ENCODE measurements around the gene C1orf226.

DNA sequence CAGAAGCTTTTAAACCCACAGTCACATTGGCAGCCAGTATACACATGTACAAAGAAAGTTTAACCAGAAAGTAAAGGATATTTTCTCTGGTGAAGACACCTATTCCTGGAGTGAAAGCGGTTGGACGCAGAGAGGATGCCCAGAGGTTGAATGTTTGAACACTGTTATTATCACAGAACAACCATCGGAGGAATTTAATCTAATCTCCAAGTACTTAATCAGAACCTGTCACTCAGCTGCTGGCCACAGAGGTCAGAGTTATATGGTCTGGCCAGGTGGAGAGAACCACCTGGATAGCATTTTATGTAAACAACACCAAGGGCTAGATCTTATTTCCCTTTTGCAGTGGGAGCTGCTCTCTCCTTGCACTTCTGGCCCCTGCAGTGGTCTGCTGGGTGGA is 34.2 kb upstream of the C1orf226 start:
- TF ChIP-seq, protein P1, sequence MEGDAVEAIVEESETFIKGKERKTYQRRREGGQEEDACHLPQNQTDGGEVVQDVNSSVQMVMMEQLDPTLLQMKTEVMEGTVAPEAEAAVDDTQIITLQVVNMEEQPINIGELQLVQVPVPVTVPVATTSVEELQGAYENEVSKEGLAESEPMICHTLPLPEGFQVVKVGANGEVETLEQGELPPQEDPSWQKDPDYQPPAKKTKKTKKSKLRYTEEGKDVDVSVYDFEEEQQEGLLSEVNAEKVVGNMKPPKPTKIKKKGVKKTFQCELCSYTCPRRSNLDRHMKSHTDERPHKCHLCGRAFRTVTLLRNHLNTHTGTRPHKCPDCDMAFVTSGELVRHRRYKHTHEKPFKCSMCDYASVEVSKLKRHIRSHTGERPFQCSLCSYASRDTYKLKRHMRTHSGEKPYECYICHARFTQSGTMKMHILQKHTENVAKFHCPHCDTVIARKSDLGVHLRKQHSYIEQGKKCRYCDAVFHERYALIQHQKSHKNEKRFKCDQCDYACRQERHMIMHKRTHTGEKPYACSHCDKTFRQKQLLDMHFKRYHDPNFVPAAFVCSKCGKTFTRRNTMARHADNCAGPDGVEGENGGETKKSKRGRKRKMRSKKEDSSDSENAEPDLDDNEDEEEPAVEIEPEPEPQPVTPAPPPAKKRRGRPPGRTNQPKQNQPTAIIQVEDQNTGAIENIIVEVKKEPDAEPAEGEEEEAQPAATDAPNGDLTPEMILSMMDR (IDR thresholded peaks at IDR 0.05): no peak
- TF ChIP-seq POLR2A (IDR thresholded peaks at IDR 0.05): no peak
